A549 (cell line): ENCODE results near the gene SMARCD3. TPM values are rescaled to one million over a fixed set of nuclear protein-coding genes. Genes with fewer than 3 reads are reported as not detected.

Source experiments
- ATAC-seq, 2 experiments: fragments of 200-7000 bp in 1 of 2; fragments of >200 bp in 1 of 2; cut with Nextera tagmentation in 1 of 2; cut with Tn5 transposase in 1 of 2; 3 replicates each; pipeline versions ENCODE4 v1.8.0 to v1.9.1; 2018 to 2020; ENCODE audit warnings: mild to moderate bottlenecking in 1 of 2, moderate library complexity in 1 of 2
- CTCF ChIA-PET: fragments of 300-600 bp; sonication (Branson Sonifier 250); formaldehyde crosslinking; extraction: SDS; loops from one replicate; lab custom pipeline; 2021; ENCODE audit warnings: antibody characterized with exemption, inconsistent platforms; lab: Yijun Ruan, JAX
- POLR2A ChIA-PET: fragments of 350-600 bp; formaldehyde crosslinking; extraction: SDS; loops from one replicate; lab custom pipeline; 2021; ENCODE audit warnings: antibody characterized with exemption, inconsistent platforms; lab: Yijun Ruan, JAX
- DNase-seq, 2 experiments: peaks; one replicate each; pipeline versions ENCODE4 v3.0.0 to v3.0.0-alpha.2; 2011 to 2016; ENCODE audit warnings: low read depth in 1 of 2, low spot score in 1 of 2
- FAIRE-seq: peaks from 2 replicates; lab custom pipeline; 2011; peaks lifted over from hg19 to GRCh38; lab: Jason Lieb, UNC
- H3K27ac ChIP-seq, 2 experiments: fragments of >200 bp; sonication (Bioruptor Twin); formaldehyde crosslinking; 3 replicates each; pipeline ENCODE4 v1.5.1; 2016 to 2017
- H3K4me1 ChIP-seq: fragments of >200 bp; sonication (Bioruptor Twin); formaldehyde crosslinking; 3 replicates; pipeline ENCODE4 v1.6.1; 2016
- H3K4me2 ChIP-seq: fragments of >200 bp; sonication (Bioruptor Twin); formaldehyde crosslinking; 3 replicates; pipeline ENCODE4 v1.6.1; 2016
- H3K4me3 ChIP-seq: fragments of >200 bp; sonication (Bioruptor Twin); formaldehyde crosslinking; 3 replicates; pipeline ENCODE4 v1.5.1; 2016
- H3K9me3 ChIP-seq: fragments of >200 bp; sonication (Bioruptor Twin); formaldehyde crosslinking; 3 replicates; pipeline ENCODE4 v1.6.1; 2016
- CBX8 ChIP-seq: fragments of 200-600 bp; sonication (generic); IDR thresholded peaks from 2 replicates; pipeline ENCODE4 v1.6.1; 2016
- CEBPB ChIP-seq, 2 experiments: fragments of >200 bp in 1 of 2; sonication (Bioruptor Twin) in 1 of 2; formaldehyde crosslinking in 1 of 2; IDR thresholded peaks; 2 replicates each; pipeline ENCODE4 v1.6.1; 2012 to 2016
- EHF ChIP-seq: fragments of 250-450 bp; sonication (Bioruptor Pico); IDR thresholded peaks from 2 replicates; pipeline ENCODE4 v1.5.0; 2020; ENCODE audit warnings: mild to moderate bottlenecking
- ESRRA ChIP-seq: fragments of 150-350 bp; IDR thresholded peaks from 2 replicates; pipeline ENCODE4 v1.6.1; 2014; ENCODE audit warnings: mild to moderate bottlenecking, low read length, borderline replicate concordance
- FOSL2 ChIP-seq, 2 experiments: fragments of 450-650 bp in 1 of 2; fragments of >200 bp in 1 of 2; sonication (Bioruptor Twin) in 1 of 2; formaldehyde crosslinking; IDR thresholded peaks; 2 replicates each; pipeline versions ENCODE4 v1.5.0 to v1.6.1; 2016 to 2020; ENCODE audit warnings: mild to moderate bottlenecking in 1 of 2, moderate library complexity in 1 of 2
- FOXS1 ChIP-seq: fragments of 250-450 bp; sonication (Bioruptor Pico); IDR thresholded peaks from 2 replicates; pipeline ENCODE4 v1.5.0; 2020; ENCODE audit warnings: mild to moderate bottlenecking, moderate library complexity
- GATA3 ChIP-seq: IDR thresholded peaks from 2 replicates; pipeline ENCODE4 v1.6.1; 2012; ENCODE audit warnings: borderline replicate concordance
- HDAC2 ChIP-seq: fragments of 200-600 bp; sonication (generic); IDR thresholded peaks from 2 replicates; pipeline ENCODE4 v1.6.1; 2016
- HOXB13 ChIP-seq: fragments of 250-450 bp; sonication (Bioruptor Pico); IDR thresholded peaks from 2 replicates; pipeline ENCODE4 v1.5.0; 2020; ENCODE audit warnings: low read depth, mild to moderate bottlenecking, moderate library complexity
- JUNB ChIP-seq: fragments of >200 bp; sonication (Bioruptor Twin); formaldehyde crosslinking; IDR thresholded peaks from 2 replicates; pipeline ENCODE4 v1.6.1; 2016
- KDM5A ChIP-seq: fragments of 200-600 bp; sonication (generic); IDR thresholded peaks from 2 replicates; pipeline ENCODE4 v1.6.1; 2016; ENCODE audit warnings: antibody characterized with exemption, mild to moderate bottlenecking
- MAFK ChIP-seq: fragments of 450-650 bp; IDR thresholded peaks from 2 replicates; pipeline ENCODE4 v1.6.1; 2014; ENCODE audit not compliant: partially characterized antibody
- MYC ChIP-seq: IDR thresholded peaks from 2 replicates; pipeline ENCODE4 v1.6.1; 2012; ENCODE audit warnings: mild to moderate bottlenecking, inconsistent platforms, low read length, improper control_type of control experiment, borderline replicate concordance
- NFE2L2 ChIP-seq: fragments of 150-350 bp; conservative IDR thresholded peaks from 2 replicates; pipeline ENCODE4 v1.6.1; 2014; ENCODE audit warnings: low read length
- NR3C1 ChIP-seq: fragments of >200 bp; sonication (Bioruptor Twin); formaldehyde crosslinking; IDR thresholded peaks from 3 replicates; pipeline ENCODE4 v1.6.1; 2017
- POLR2AphosphoS2 ChIP-seq: conservative IDR thresholded peaks from 2 replicates; pipeline ENCODE4 v1.6.1; 2012; ENCODE audit warnings: low read length, improper control_type of control experiment, inconsistent platforms
- RARB ChIP-seq: fragments of 250-450 bp; sonication (Bioruptor Pico); IDR thresholded peaks from 2 replicates; pipeline ENCODE4 v1.8.0; 2021; ENCODE audit warnings: mild to moderate bottlenecking, moderate library complexity
- RCOR1 ChIP-seq: fragments of 150-350 bp; IDR thresholded peaks from 2 replicates; pipeline ENCODE4 v1.6.1; 2014; ENCODE audit warnings: antibody characterized with exemption, low read length, low read depth
- REST ChIP-seq: fragments of 200-600 bp; sonication (generic); IDR thresholded peaks from 2 replicates; pipeline ENCODE4 v1.6.1; 2016; ENCODE audit warnings: antibody characterized with exemption, mild to moderate bottlenecking, moderate library complexity
- RFX5 ChIP-seq: fragments of 450-650 bp; IDR thresholded peaks from 2 replicates; pipeline ENCODE4 v1.7.1; 2014; ENCODE audit warnings: antibody characterized with exemption, mild to moderate bottlenecking, moderate library complexity
- SMC3 ChIP-seq: fragments of >200 bp; sonication (Bioruptor Twin); formaldehyde crosslinking; IDR thresholded peaks from 3 replicates; pipeline ENCODE4 v1.6.1; 2018; ENCODE audit warnings: inconsistent platforms
- TP53 ChIP-seq: fragments of 250-450 bp; sonication (Bioruptor Pico); IDR thresholded peaks from 2 replicates; pipeline ENCODE4 v1.5.0; 2021; ENCODE audit warnings: mild to moderate bottlenecking, moderate library complexity
- USF2 ChIP-seq: fragments of 450-650 bp; IDR thresholded peaks from 2 replicates; pipeline ENCODE4 v1.6.1; 2014; ENCODE audit warnings: antibody characterized with exemption
- ZC3H11A ChIP-seq: fragments of 450-650 bp; IDR thresholded peaks from 2 replicates; pipeline ENCODE4 v1.6.1; 2014; ENCODE audit warnings: antibody characterized with exemption, mild to moderate bottlenecking
- ZNF302 ChIP-seq: fragments of 250-450 bp; sonication (Bioruptor Pico); IDR thresholded peaks from 2 replicates; pipeline ENCODE4 v1.9.0; 2021; ENCODE audit warnings: inconsistent platforms, mild to moderate bottlenecking, moderate library complexity
- WGBS: methylation state at CpG from one replicate; pipeline ENCODE4 v1.1.6; 2017; ENCODE audit errors: missing lambda C conversion rate; 5-methylcytosine and 5-hydroxymethylcytosine counted together
- polyA plus RNA-seq, 4 experiments: library from polyadenylated mRNA; depleted of rRNA in 3 of 4; stranded (reverse); fragments of >200 nt; fragmentation: RNase III in 1 of 4; extraction: RNeasy Plus Mini Kit Qiagen cat#74134 plus additional on column Dnase treatment in 1 of 4; gene quantifications; 2 replicates in 3 of 4; 3 replicates in 1 of 4; pipeline ENCODE4 v1.2.3, GENCODE V29; 2011 to 2017

Gene SMARCD3
- polyA plus RNA-seq, 2 of the 4 experiments (the other 2 are of a cell fraction) = 11.6 to 12.5 TPM

GRCh38 chr7:151242159-151243044 lies 6.1 kb downstream of the SMARCD3 start:
- Histone ChIP-seq H3K4me1 (peaks cover 42% of the 10 kb centered on the region), H3K27ac (no peak overlapping the region), H3K4me3 (no peak overlapping the region), H3K4me2 (no peak overlapping the region)
- CTCF ChIA-PET = interaction anchor here (1.0 to 5.3 kb wide), 10 partner anchors 7 to 119 kb away, joined by 3 to 69 read pairs (median 16); partner anchors contain the start of genes ABCF2, CHPF2 and GBX1
- ATAC-seq (no peak), FAIRE-seq (no peak)
- no peak for TF ChIP-seq ZC3H11A
- TF ChIP-seq CBX8 = no peak
- TF ChIP-seq HOXB13 = no peak
- no peak for TF ChIP-seq HDAC2
- TF ChIP-seq CEBPB (IDR thresholded peaks at IDR 0.05) = peak in 1 of 2 experiments; percentile 50; a peak in 3 of 4 replicates
- no peak for TF ChIP-seq EHF (CRISPR knock-in tag)
- TF ChIP-seq, all 56 proteins: peak for 1
- POLR2A ChIA-PET = interaction anchor here (1.3 to 2.0 kb wide), 2 partner anchors 10 kb away, joined by 5 to 9 read pairs; partner anchors contain the start of gene CHPF2
- DNase-seq = no peak
- WGBS = 83% methylated on average over 20 of the region's 20 CpGs
- no peaks in the 10 kb centered on the region for H3K9me3 ChIP-seq

GRCh38 chr7:151241755-151242096 lies 6.8 kb downstream of the SMARCD3 start:
- CTCF ChIA-PET = interaction anchor here (1.0 to 5.3 kb wide), 5 partner anchors 9 to 118 kb away, joined by 3 to 60 read pairs (median 5); no protein-coding TSS in a partner anchor
- no peak overlapping the region for H3K4me2 ChIP-seq
- FAIRE-seq (no peak), DNase-seq (no peak), ATAC-seq (no peak)
- TF ChIP-seq POLR2AphosphoS2 = no peak
- no peak for TF ChIP-seq RARB (CRISPR knock-in tag)
- no peak for TF ChIP-seq FOXS1 (CRISPR knock-in tag)
- no peak for TF ChIP-seq NR3C1
- peaks cover 35% of the 10 kb centered on the region for H3K4me1 ChIP-seq
- H3K9me3 ChIP-seq = no peaks in the 10 kb centered on the region
- 92% methylated on average over 8 of the region's 9 CpGs for WGBS
- H3K4me3 ChIP-seq = no peak overlapping the region
- POLR2A ChIA-PET = interaction anchor here (1.3 to 2.0 kb wide), 2 partner anchors 9 to 10 kb away, joined by 5 to 9 read pairs; partner anchors contain the start of gene CHPF2
- peak overlapping the region in 1 of 2 experiments; percentile 77; a peak in 1 of 6 replicates for H3K27ac ChIP-seq

- TF ChIP-seq HOXB13 = no peak
- TF ChIP-seq TP53 (CRISPR knock-in tag) = no peak
- TF ChIP-seq RFX5 = no peak
- TF ChIP-seq REST = no peak
- no peak for TF ChIP-seq RCOR1
- TF ChIP-seq ESRRA = no peak
- no peak for TF ChIP-seq KDM5A
- peak; percentile 77 for TF ChIP-seq NFE2L2
- peak; percentile 83 for TF ChIP-seq MAFK
- no peak for TF ChIP-seq JUNB
- no peak for TF ChIP-seq ZNF302
- TF ChIP-seq GATA3 = no peak
- TF ChIP-seq MYC = no peak
- TF ChIP-seq SMC3 = no peak
- no peak for TF ChIP-seq USF2
- TF ChIP-seq FOSL2 (IDR thresholded peaks at IDR 0.05) = no peak
- no peak for TF ChIP-seq FOSL2 (CRISPR knock-in tag; IDR thresholded peaks at IDR 0.05)
- Histone ChIP-seq H3K4me1 (peaks cover 29% of the 10 kb centered on the region), H3K4me2 (no peak overlapping the region), H3K27ac (peak overlapping the region; percentile 44 to 77; a peak in 5 of 6 replicates), H3K4me3 (no peak overlapping the region), H3K9me3 (no peaks in the 10 kb centered on the region)
- WGBS = 97% methylated on average over 6 of the region's 7 CpGs
- ATAC-seq = no peak
- DNase-seq = no peak
- CTCF ChIA-PET = interaction anchor here (1.0 to 5.3 kb wide), 3 partner anchors 14 to 118 kb away, joined by 3 to 60 read pairs (median 5); partner anchors contain the start of gene ABCF2
- FAIRE-seq = no peak
- POLR2A ChIA-PET = interaction anchor here (2.0 kb wide), 1 partner anchor 8 kb away, joined by 9 read pairs; the partner anchor contains the start of gene CHPF2
These were observed 7.3 kb downstream of the SMARCD3 start for GRCh38 chr7:151240942-151241754.
